ENCODE measurements around the gene OGA.
A peak's percentile ranks its signal among the peaks of the same experiment; 100 is the strongest.

The OGA gene

DNA sequence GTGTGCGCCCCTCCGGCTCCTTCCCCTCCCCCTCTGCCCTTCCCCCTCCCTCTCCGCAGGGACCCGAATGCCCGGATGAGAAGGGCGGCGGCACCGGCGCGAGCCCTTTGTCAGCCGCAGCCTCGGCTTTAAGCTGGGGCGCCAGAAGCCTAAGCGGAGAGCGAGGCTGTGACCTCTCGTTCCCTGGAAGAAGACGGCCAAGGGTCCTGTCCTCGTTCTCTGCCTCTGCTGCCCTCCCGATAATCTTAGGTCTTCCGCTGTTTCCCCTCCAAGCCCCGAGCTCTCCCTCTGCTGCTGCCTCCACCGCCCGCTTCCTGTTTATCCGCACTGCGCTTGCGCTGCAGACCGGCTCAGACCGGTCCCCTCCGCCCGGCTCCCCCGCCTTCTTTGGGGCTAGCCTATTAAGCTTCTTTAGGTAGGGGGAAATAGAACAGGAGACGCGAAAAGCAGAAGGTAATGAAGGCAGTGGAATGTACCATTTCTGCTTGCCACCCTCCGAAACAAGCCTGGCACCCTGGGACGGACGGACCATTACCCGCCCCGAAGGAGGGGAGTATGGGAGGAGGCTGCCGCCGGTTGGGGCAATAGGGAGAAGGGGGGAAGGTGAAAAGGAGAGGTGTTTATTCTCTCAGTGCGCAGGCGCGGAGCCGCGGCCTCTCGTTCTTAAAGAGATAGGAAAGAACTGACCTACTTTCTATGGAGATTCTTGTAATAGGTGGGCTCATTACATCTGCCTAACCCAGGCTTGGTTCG is at the start of gene OGA:
Gene OGA, minus strand, starts transcription at position 326 of the 753 bp plus-strand sequence. CDS start 422 bp downstream, outside the sequence.
- DNase-seq: peak; percentile 97

GRCh38 chr10:101867931-101868330 is 49.7 kb upstream of the OGA start:
- no peak for DNase-seq

DNA sequence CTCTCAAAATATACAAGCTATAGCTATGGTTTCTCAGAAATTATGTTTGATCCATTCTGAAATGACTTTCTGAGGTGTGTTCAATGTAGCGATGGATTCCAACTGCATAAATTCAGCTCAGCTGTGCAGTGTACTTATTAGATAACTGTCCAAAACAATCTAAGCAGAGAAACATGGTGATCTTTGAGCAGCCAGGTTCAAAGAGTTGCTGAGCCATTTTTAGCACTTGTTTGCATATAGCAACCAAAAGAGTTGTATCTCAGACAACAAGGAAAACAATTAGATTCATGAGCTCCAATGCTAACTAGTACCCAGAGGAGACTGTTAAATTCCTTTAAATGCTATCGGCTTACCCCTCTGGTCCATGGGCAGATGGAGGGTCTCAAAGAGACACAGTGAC is 41.3 kb upstream of the OGA start:
- DNase-seq: no peak

- no peak for DNase-seq
These were observed 40.7 kb upstream of the OGA start for GRCh38 chr10:101858723-101859500.

- DNase-seq: no peak
These were observed 39.7 kb upstream of the OGA start for GRCh38 chr10:101857802-101858476.

GRCh38 chr10:101856626-101857025 is 38.4 kb upstream of the OGA start:
- DNase-seq: no peak

GRCh38 chr10:101851411-101852116 is 33.3 kb upstream of the OGA start:
- no peak for DNase-seq

GRCh38 chr10:101850749-101851148 is 32.5 kb upstream of the OGA start:
- DNase-seq: no peak

- no peak for DNase-seq
These were observed 30.7 kb upstream of the OGA start for GRCh38 chr10:101848894-101849351.

DNA sequence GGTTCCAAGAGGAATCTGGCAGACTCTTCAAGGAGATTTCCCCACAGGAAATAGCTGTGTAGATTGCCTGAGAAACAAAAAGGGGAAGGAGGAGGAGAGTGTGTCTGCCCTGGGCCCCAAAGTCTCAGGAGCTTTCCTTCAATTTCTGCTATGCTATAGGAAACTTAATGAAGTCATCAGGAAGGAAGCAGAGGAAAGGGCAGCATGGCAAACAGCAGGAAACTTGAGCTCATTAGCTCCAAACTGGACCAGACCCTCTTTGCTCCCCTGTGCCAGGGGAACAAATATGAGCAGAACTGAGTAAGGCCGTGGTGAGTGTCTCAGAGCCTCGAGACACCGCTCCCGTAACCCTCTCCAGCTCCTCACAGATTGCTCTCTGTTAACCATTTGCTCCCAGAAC is 30.2 kb upstream of the OGA start:
- no peak for DNase-seq

GRCh38 chr10:101845893-101846292 is 27.6 kb upstream of the OGA start:
- no peak for DNase-seq

DNA sequence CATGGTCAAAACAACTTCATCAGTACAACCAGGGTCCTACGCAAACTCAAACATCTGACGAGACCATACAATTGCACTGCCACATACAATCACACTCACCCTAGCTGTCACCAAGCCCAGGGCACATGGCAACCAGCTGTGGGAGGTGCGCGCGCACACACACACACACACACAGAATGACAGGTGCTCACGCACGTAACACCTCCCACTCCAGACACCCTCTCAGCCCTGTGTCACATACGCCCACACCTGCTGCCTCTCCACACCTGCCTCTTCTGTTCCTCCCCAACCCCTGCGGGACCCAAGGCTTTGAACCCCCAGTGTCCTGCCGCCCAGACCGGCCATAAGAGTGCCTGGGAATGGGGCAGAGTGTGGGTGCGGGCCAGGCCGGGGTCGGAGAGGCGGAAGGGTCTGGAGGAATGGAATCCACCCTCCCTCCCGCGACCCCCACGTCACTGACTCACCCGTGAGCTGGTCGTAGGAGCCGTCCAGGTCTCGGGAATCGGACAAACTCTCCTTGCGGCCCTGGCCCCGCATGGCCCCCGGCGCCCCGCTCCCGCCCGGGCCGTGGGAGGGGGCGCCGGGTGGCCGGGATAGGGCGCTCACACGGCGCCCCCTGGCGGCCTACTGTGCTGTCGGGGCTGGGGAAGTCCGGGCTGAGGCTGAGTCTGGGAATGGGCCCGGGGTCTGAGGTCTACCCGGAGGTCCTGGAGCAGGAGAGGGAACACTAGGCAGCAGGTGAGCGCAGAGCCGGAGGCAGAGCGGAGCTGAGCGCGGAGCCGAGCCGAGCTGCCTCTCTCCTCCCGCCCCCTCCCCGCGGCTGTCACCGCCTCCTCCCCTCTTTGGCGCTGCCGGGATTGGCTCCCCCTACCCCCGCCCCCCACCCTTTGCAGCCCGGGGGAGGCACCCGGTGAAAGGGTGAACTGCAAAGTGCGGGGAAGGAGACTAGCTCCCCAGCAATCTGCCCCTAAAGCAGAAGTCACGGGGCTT is 25.1 kb upstream of the OGA start, which contains the start of gene KCNIP2:
Gene KCNIP2, minus strand, starts transcription at position 769 of the 990 bp plus-strand sequence. Its CDS starts 232 bp downstream, at position 537.
- DNase-seq: peak; percentile 15

GRCh38 chr10:101841826-101842225 is 23.6 kb upstream of the OGA start:
- no peak for DNase-seq

DNA sequence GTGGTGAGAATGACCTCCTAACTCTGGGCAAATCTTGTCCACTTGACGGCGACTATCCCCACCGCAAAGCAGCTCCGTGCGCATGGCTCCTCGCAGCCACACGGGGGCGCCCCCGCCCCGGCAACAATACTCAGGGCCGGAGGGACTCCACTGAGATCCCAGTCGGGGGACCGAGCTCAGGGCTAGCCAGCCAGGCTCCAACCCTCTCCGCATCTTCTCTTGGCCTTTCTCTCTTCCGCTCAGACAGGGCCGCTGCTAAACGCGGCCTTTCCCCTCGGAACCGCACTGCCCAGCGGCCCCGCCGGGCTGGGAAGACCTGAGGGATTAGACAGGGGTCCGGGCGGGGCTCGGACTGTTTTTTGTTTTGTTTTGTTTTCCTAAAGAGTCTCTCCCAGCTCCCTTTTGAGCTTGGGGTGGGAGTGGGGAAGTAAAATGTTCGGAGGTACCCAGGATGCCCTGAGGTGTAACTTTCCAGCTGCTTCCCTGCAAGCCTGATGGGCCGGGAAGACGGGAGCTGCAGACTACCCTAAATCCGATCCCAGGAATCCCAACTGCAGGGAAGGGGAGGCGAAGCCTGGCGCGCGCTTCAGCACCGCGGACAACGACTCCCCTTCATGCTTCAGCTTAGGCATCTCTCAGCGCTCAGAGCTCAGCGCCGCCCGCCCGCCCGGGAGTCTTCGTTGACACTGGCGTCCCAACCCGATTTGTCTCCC is 22.7 kb upstream of the OGA start:
- peak; percentile 68 for DNase-seq

DNA sequence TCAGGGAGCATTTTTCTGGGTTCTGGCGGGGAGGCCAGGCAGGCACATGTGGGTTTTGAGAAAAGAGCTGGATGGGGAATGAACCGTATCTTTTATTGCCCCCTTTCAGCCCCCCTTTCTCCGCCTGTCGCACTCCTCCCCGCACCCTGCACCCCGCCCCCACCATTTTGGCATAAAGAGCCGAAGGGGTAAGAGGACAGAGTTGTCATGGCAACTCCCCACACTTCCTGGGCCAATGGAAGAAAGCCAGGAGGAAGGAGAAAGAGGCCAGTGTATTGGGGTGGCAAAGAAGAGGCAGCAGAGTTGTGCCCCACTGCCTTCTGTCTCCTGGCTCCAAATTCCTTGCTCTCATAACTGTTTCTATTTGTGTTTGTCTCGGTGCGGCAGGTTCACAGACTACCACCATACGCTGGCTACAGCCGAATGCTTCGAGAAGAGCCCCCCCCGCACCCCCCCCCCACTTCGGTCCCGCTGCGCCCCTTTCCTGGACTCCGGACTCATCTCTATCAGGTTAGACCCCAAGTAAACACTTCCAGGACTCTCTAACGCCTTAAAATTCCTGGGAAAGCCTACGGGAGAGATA is 21.9 kb upstream of the OGA start:
- DNase-seq: no peak

DNA sequence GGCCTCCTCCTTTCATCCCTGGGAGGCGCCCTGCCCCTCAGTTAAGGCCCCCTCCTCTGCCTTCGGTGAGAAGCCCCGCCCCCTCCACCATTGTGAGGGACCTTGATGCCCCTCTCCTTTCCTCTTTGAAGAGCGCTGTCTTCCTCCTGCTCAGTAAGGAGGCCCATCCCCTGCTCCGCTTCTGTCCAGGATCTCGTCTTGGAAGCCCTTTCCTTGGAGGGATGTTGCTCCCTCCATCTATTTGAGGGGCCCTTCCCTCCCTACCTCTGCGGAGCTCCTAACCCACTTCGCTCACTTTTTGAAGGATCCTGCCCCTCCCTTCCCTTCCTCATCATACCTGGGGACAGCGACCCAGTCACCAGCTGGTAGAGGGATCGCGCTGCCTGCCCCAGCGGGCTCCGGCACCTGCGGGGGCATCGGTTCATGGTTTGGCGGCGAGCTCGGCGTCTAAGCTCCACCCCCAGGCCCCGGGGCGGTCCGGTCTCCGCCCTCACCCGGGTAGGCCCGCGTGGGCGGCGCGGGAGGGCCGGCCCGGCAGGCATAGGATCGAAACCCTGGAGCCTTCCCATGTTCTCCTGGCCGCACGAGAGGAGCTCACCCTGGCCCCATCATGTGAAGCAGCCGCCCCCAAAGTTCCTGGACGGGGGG is 21.3 kb upstream of the OGA start:
- DNase-seq: peak; percentile 43

- no peak for DNase-seq
These were observed 20.8 kb upstream of the OGA start for GRCh38 chr10:101839002-101839401.

- no peak for DNase-seq
These were observed 20.2 kb upstream of the OGA start for GRCh38 chr10:101838416-101838970.

DNA sequence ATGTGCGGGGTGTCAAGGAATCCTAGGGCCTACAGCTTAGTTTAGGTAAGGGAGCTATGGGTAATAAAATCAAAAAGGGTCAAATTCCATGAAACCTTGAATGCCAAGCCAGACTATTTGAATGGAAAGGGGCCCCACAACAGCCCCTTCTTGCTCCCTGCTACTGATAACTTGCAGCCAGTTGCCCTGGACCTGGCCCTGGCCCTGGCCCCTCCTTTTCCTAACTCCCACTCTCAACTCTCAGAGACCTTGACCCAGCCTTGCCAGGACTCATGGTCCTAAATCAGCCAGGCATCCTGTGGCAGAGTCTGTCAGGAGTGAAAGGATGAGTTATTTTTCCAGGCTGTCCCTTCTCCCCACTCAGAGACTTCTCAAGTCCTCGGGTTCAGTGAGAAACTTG is 19.5 kb upstream of the OGA start:
- no peak for DNase-seq

GRCh38 chr10:101835362-101835761 is 17.1 kb upstream of the OGA start:
- DNase-seq: no peak
